DOHH2 (cell line): ENCODE data around the gene EME2.

Source experiments
- H3F3A ChIP-seq: fragments of 200-600 bp; sonication (generic), shearing (Covaris generic); 2 replicates; pipeline ENCODE4 v1.6.0; 2016; ENCODE audit warnings: antibody characterized with exemption, mild to moderate bottlenecking; ENCODE audit not compliant: control insufficient read depth, insufficient read depth
- H3K27ac ChIP-seq: fragments of 200-600 bp; sonication (generic); 2 replicates; pipeline ENCODE4 v1.5.1; 2014; ENCODE audit warnings: low read depth, mild to moderate bottlenecking, low read length, moderate library complexity
- H3K27me3 ChIP-seq: fragments of 200-600 bp; sonication (generic); 2 replicates; pipeline ENCODE4 v1.6.1; 2014; ENCODE audit warnings: mild to moderate bottlenecking, low read length, mixed read lengths; ENCODE audit not compliant: control insufficient read depth
- H3K36me3 ChIP-seq: fragments of 200-600 bp; sonication (generic); 2 replicates; pipeline ENCODE4 v1.6.1; 2014; ENCODE audit warnings: mild to moderate bottlenecking, low read length, moderate library complexity, mixed read lengths; ENCODE audit not compliant: control insufficient read depth
- H3K4me1 ChIP-seq: fragments of 200-600 bp; sonication (generic); 2 replicates; pipeline ENCODE4 v1.6.1; 2014; ENCODE audit warnings: mild to moderate bottlenecking, low read length, mixed read lengths; ENCODE audit not compliant: control insufficient read depth
- H3K4me2 ChIP-seq: fragments of 200-600 bp; sonication (generic); 2 replicates; pipeline ENCODE4 v1.6.0; 2014; ENCODE audit warnings: mild to moderate bottlenecking, low read length, moderate library complexity
- H3K4me3 ChIP-seq: fragments of 200-600 bp; sonication (generic); 2 replicates; pipeline ENCODE4 v1.5.1; 2014; ENCODE audit warnings: mild to moderate bottlenecking, low read length, mixed read lengths
- H3K79me2 ChIP-seq: fragments of 200-600 bp; sonication (generic); 2 replicates; pipeline ENCODE4 v1.6.1; 2014; ENCODE audit warnings: mild to moderate bottlenecking, low read length, mixed read lengths; ENCODE audit not compliant: control insufficient read depth
- H3K9me2 ChIP-seq: fragments of 200-600 bp; sonication (generic); replicated peaks from 2 replicates; pipeline ENCODE4 v1.6.1; 2014; ENCODE audit warnings: mild to moderate bottlenecking, low read length, mixed read lengths; ENCODE audit not compliant: control insufficient read depth
- H3K9me3 ChIP-seq: fragments of 200-600 bp; sonication (generic); 2 replicates; pipeline ENCODE4 v1.6.1; 2014; ENCODE audit warnings: antibody characterized with exemption, low read length, mixed read lengths; ENCODE audit not compliant: control insufficient read depth, insufficient read depth
- H4K20me1 ChIP-seq: fragments of 200-600 bp; sonication (generic); 2 replicates; pipeline ENCODE4 v1.6.0; 2014; ENCODE audit warnings: low read depth, mild to moderate bottlenecking, antibody characterized with exemption, low read length, moderate library complexity; ENCODE audit not compliant: control insufficient read depth, insufficient read depth
- EZH2phosphoT487 ChIP-seq: fragments of 200-600 bp; sonication (generic); IDR thresholded peaks from 2 replicates; pipeline ENCODE4 v1.6.1; 2017; ENCODE audit warnings: borderline replicate concordance, mild to moderate bottlenecking, antibody characterized with exemption, low read length, moderate library complexity, mixed read lengths
- TF ChIP-seq, protein P1 (sequence below): fragments of 200-600 bp; sonication (generic); IDR thresholded peaks from one replicate; pipeline ENCODE4 v1.5.1; 2014; ENCODE audit warnings: antibody characterized with exemption, mild to moderate bottlenecking, low read depth, low read length; ENCODE audit not compliant: poor library complexity, severe bottlenecking

Gene EME2

GRCh38 chr16:1745900-1746692 is 26.5 kb upstream of the EME2 start:
- Histone ChIP-seq H3K9me3 (no peaks in the 10 kb centered on the region), H3K4me3 (no peak overlapping the region), H3F3A (no peaks in the 10 kb centered on the region), H3K4me2 (no peak overlapping the region), H3K36me3 (peaks cover 57% of the 10 kb centered on the region), H3K27ac (no peak overlapping the region), H3K79me2 (no peaks in the 10 kb centered on the region), H3K27me3 (no peaks in the 10 kb centered on the region), H3K4me1 (no peaks in the 10 kb centered on the region), H3K9me2 (no peaks in the 10 kb centered on the region), H4K20me1 (no peaks in the 10 kb centered on the region)
- TF ChIP-seq EZH2phosphoT487, result no peak
- TF ChIP-seq, protein P1, sequence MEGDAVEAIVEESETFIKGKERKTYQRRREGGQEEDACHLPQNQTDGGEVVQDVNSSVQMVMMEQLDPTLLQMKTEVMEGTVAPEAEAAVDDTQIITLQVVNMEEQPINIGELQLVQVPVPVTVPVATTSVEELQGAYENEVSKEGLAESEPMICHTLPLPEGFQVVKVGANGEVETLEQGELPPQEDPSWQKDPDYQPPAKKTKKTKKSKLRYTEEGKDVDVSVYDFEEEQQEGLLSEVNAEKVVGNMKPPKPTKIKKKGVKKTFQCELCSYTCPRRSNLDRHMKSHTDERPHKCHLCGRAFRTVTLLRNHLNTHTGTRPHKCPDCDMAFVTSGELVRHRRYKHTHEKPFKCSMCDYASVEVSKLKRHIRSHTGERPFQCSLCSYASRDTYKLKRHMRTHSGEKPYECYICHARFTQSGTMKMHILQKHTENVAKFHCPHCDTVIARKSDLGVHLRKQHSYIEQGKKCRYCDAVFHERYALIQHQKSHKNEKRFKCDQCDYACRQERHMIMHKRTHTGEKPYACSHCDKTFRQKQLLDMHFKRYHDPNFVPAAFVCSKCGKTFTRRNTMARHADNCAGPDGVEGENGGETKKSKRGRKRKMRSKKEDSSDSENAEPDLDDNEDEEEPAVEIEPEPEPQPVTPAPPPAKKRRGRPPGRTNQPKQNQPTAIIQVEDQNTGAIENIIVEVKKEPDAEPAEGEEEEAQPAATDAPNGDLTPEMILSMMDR, result no peak

DNA sequence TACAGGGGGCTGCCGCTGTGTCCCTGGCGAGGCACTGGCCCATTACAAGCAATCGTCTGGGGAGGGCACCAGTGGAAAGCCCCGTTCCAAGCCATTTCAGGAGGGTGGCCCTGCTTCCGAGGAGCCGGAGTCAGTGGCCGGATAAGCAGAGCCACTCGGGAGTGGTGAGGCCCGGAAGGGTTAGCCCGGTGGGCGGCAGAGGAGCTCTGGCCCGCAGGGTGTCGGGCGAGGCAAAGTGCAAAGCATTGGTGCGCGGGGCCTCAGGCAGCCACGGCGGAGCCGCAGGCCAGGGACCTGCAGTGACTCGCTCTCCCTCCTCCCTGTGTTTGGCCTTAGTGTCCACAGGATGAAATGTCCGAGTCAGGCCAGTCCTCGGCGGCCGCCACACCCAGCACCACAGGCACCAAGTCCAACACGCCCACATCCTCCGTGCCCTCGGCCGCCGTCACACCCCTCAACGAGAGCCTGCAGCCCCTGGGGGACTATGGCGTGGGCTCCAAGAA is 25.9 kb upstream of the EME2 start:
- Histone ChIP-seq H3K27ac (no peak overlapping the region), H3F3A (no peaks in the 10 kb centered on the region), H3K4me3 (no peak overlapping the region), H3K9me2 (no peaks in the 10 kb centered on the region), H3K27me3 (no peaks in the 10 kb centered on the region), H3K36me3 (peaks cover 60% of the 10 kb centered on the region), H3K79me2 (no peaks in the 10 kb centered on the region), H4K20me1 (no peaks in the 10 kb centered on the region), H3K4me2 (no peak overlapping the region), H3K4me1 (no peaks in the 10 kb centered on the region), H3K9me3 (no peaks in the 10 kb centered on the region)
- no peak for TF ChIP-seq EZH2phosphoT487
- TF ChIP-seq, protein P1, result no peak

- Histone ChIP-seq H3K36me3 (peaks cover 63% of the 10 kb centered on the region), H3K4me2 (no peak overlapping the region), H3K4me1 (no peaks in the 10 kb centered on the region), H3K9me3 (no peaks in the 10 kb centered on the region), H4K20me1 (no peaks in the 10 kb centered on the region), H3K27me3 (no peaks in the 10 kb centered on the region), H3F3A (no peaks in the 10 kb centered on the region), H3K27ac (no peak overlapping the region), H3K9me2 (no peaks in the 10 kb centered on the region), H3K4me3 (no peak overlapping the region), H3K79me2 (no peaks in the 10 kb centered on the region)
- TF ChIP-seq, protein P1, result no peak
- no peak for TF ChIP-seq EZH2phosphoT487
Measured at GRCh38 chr16:1747934-1748333, 24.7 kb upstream of the EME2 start.
